A549 (cell line): Measurements from ENCODE around the gene PLD3. TPM values are rescaled to one million over a fixed set of nuclear protein-coding genes. Genes with fewer than 3 reads are reported as not detected.

Source experiments
- ATAC-seq, 2 experiments: fragments of 200-7000 bp in 1 of 2; fragments of >200 bp in 1 of 2; cut with Nextera tagmentation in 1 of 2; cut with Tn5 transposase in 1 of 2; 3 replicates each; pipeline versions ENCODE4 v1.8.0 to v1.9.1; 2018 to 2020; ENCODE audit warnings: mild to moderate bottlenecking in 1 of 2, moderate library complexity in 1 of 2
- CTCF ChIA-PET: fragments of 300-600 bp; sonication (Branson Sonifier 250); formaldehyde crosslinking; extraction: SDS; loops from one replicate; lab custom pipeline; 2021; ENCODE audit warnings: antibody characterized with exemption, inconsistent platforms; lab: Yijun Ruan, JAX
- POLR2A ChIA-PET: fragments of 350-600 bp; formaldehyde crosslinking; extraction: SDS; loops from one replicate; lab custom pipeline; 2021; ENCODE audit warnings: antibody characterized with exemption, inconsistent platforms; lab: Yijun Ruan, JAX
- DNase-seq, 2 experiments: peaks; one replicate each; pipeline versions ENCODE4 v3.0.0 to v3.0.0-alpha.2; 2011 to 2016; ENCODE audit warnings: low read depth in 1 of 2, low spot score in 1 of 2
- FAIRE-seq: peaks from 2 replicates; lab custom pipeline; 2011; peaks lifted over from hg19 to GRCh38; lab: Jason Lieb, UNC
- H3K27ac ChIP-seq, 2 experiments: fragments of >200 bp; sonication (Bioruptor Twin); formaldehyde crosslinking; 3 replicates each; pipeline ENCODE4 v1.5.1; 2016 to 2017
- H3K4me1 ChIP-seq: fragments of >200 bp; sonication (Bioruptor Twin); formaldehyde crosslinking; 3 replicates; pipeline ENCODE4 v1.6.1; 2016
- H3K4me2 ChIP-seq: fragments of >200 bp; sonication (Bioruptor Twin); formaldehyde crosslinking; 3 replicates; pipeline ENCODE4 v1.6.1; 2016
- H3K4me3 ChIP-seq: fragments of >200 bp; sonication (Bioruptor Twin); formaldehyde crosslinking; 3 replicates; pipeline ENCODE4 v1.5.1; 2016
- H3K9me3 ChIP-seq: fragments of >200 bp; sonication (Bioruptor Twin); formaldehyde crosslinking; 3 replicates; pipeline ENCODE4 v1.6.1; 2016
- CBX2 ChIP-seq: fragments of 200-600 bp; sonication (generic); IDR thresholded peaks from 2 replicates; pipeline ENCODE4 v1.6.1; 2016; ENCODE audit warnings: low read depth, mild to moderate bottlenecking, borderline replicate concordance
- CBX8 ChIP-seq: fragments of 200-600 bp; sonication (generic); IDR thresholded peaks from 2 replicates; pipeline ENCODE4 v1.6.1; 2016
- CHD2 ChIP-seq: fragments of 150-350 bp; IDR thresholded peaks from 2 replicates; pipeline ENCODE4 v1.6.1; 2014; ENCODE audit warnings: low read length; ENCODE audit not compliant: partially characterized antibody
- CHD4 ChIP-seq: fragments of 200-600 bp; sonication (generic); IDR thresholded peaks from 2 replicates; pipeline ENCODE4 v1.6.1; 2016; ENCODE audit warnings: antibody characterized with exemption, mild to moderate bottlenecking, borderline replicate concordance
- FOXS1 ChIP-seq: fragments of 250-450 bp; sonication (Bioruptor Pico); IDR thresholded peaks from 2 replicates; pipeline ENCODE4 v1.5.0; 2020; ENCODE audit warnings: mild to moderate bottlenecking, moderate library complexity
- GATA3 ChIP-seq: IDR thresholded peaks from 2 replicates; pipeline ENCODE4 v1.6.1; 2012; ENCODE audit warnings: borderline replicate concordance
- HDAC2 ChIP-seq: fragments of 200-600 bp; sonication (generic); IDR thresholded peaks from 2 replicates; pipeline ENCODE4 v1.6.1; 2016
- HEYL ChIP-seq: fragments of 250-450 bp; sonication (Bioruptor Pico); IDR thresholded peaks from 2 replicates; pipeline ENCODE4 v1.8.0; 2021; ENCODE audit warnings: mild to moderate bottlenecking, moderate library complexity
- HOXB5 ChIP-seq: fragments of 250-450 bp; sonication (Bioruptor Pico); IDR thresholded peaks from 2 replicates; pipeline ENCODE4 v1.5.0; 2020; ENCODE audit warnings: mild to moderate bottlenecking, moderate library complexity
- JUN ChIP-seq, 2 experiments: fragments of >200 bp; sonication (Bioruptor Twin); formaldehyde crosslinking; IDR thresholded peaks; 2 replicates in 1 of 2; 3 replicates in 1 of 2; pipeline ENCODE4 v1.6.1; 2016 to 2017
- JUNB ChIP-seq: fragments of >200 bp; sonication (Bioruptor Twin); formaldehyde crosslinking; IDR thresholded peaks from 2 replicates; pipeline ENCODE4 v1.6.1; 2016
- KDM1A ChIP-seq: fragments of 200-600 bp; sonication (generic); IDR thresholded peaks from 2 replicates; pipeline ENCODE4 v1.6.1; 2016; ENCODE audit warnings: low read depth, mild to moderate bottlenecking
- MAFK ChIP-seq: fragments of 450-650 bp; IDR thresholded peaks from 2 replicates; pipeline ENCODE4 v1.6.1; 2014; ENCODE audit not compliant: partially characterized antibody
- MYC ChIP-seq: IDR thresholded peaks from 2 replicates; pipeline ENCODE4 v1.6.1; 2012; ENCODE audit warnings: mild to moderate bottlenecking, inconsistent platforms, low read length, improper control_type of control experiment, borderline replicate concordance
- NFE2L2 ChIP-seq: fragments of 150-350 bp; conservative IDR thresholded peaks from 2 replicates; pipeline ENCODE4 v1.6.1; 2014; ENCODE audit warnings: low read length
- PHF8 ChIP-seq: fragments of 200-600 bp; sonication (generic); IDR thresholded peaks from 2 replicates; pipeline ENCODE4 v1.6.1; 2016; ENCODE audit warnings: low read depth, mild to moderate bottlenecking, antibody characterized with exemption, moderate library complexity, borderline replicate concordance
- POLR2A ChIP-seq: IDR thresholded peaks from 2 replicates; pipeline ENCODE4 v1.6.1; 2012; ENCODE audit warnings: mild to moderate bottlenecking, low read length
- RAD21 ChIP-seq, 2 experiments: fragments of >200 bp in 1 of 2; sonication (Bioruptor Twin) in 1 of 2; formaldehyde crosslinking in 1 of 2; IDR thresholded peaks in 1 of 2; conservative IDR thresholded peaks in 1 of 2; 2 replicates in 1 of 2; 3 replicates in 1 of 2; pipeline ENCODE4 v1.6.1; 2012 to 2018; ENCODE audit warnings: inconsistent platforms in 1 of 2
- RARB ChIP-seq: fragments of 250-450 bp; sonication (Bioruptor Pico); IDR thresholded peaks from 2 replicates; pipeline ENCODE4 v1.8.0; 2021; ENCODE audit warnings: mild to moderate bottlenecking, moderate library complexity
- RCOR1 ChIP-seq: fragments of 150-350 bp; IDR thresholded peaks from 2 replicates; pipeline ENCODE4 v1.6.1; 2014; ENCODE audit warnings: antibody characterized with exemption, low read length, low read depth
- REST ChIP-seq: fragments of 200-600 bp; sonication (generic); IDR thresholded peaks from 2 replicates; pipeline ENCODE4 v1.6.1; 2016; ENCODE audit warnings: antibody characterized with exemption, mild to moderate bottlenecking, moderate library complexity
- RFX5 ChIP-seq: fragments of 450-650 bp; IDR thresholded peaks from 2 replicates; pipeline ENCODE4 v1.7.1; 2014; ENCODE audit warnings: antibody characterized with exemption, mild to moderate bottlenecking, moderate library complexity
- SMC3 ChIP-seq: fragments of >200 bp; sonication (Bioruptor Twin); formaldehyde crosslinking; IDR thresholded peaks from 3 replicates; pipeline ENCODE4 v1.6.1; 2018; ENCODE audit warnings: inconsistent platforms
- SREBF2 ChIP-seq: fragments of 450-650 bp; IDR thresholded peaks from 2 replicates; pipeline ENCODE4 v1.6.1; 2014; ENCODE audit warnings: mild to moderate bottlenecking, moderate library complexity
- TFCP2L1 ChIP-seq: fragments of 250-450 bp; sonication (Bioruptor Pico); IDR thresholded peaks from 2 replicates; pipeline ENCODE4 v1.5.0; 2021; ENCODE audit warnings: mild to moderate bottlenecking
- TP53 ChIP-seq: fragments of 250-450 bp; sonication (Bioruptor Pico); IDR thresholded peaks from 2 replicates; pipeline ENCODE4 v1.5.0; 2021; ENCODE audit warnings: mild to moderate bottlenecking, moderate library complexity
- ZFP36 ChIP-seq: fragments of 450-650 bp; IDR thresholded peaks from 2 replicates; pipeline ENCODE4 v1.6.1; 2014; ENCODE audit warnings: borderline replicate concordance; ENCODE audit not compliant: partially characterized antibody
- ZNF302 ChIP-seq: fragments of 250-450 bp; sonication (Bioruptor Pico); IDR thresholded peaks from 2 replicates; pipeline ENCODE4 v1.9.0; 2021; ENCODE audit warnings: inconsistent platforms, mild to moderate bottlenecking, moderate library complexity
- WGBS: methylation state at CpG from one replicate; pipeline ENCODE4 v1.1.6; 2017; ENCODE audit errors: missing lambda C conversion rate; 5-methylcytosine and 5-hydroxymethylcytosine counted together
- polyA minus RNA-seq: library from RNA; depleted of rRNA, polyadenylated mRNA; stranded (reverse); fragments of >200 nt; gene quantifications from 2 replicates; pipeline ENCODE4 v1.2.3, GENCODE V29; 2011; rRNA and poly(A)+ RNA removed
- polyA plus RNA-seq, 4 experiments: library from polyadenylated mRNA; depleted of rRNA in 3 of 4; stranded (reverse); fragments of >200 nt; fragmentation: RNase III in 1 of 4; extraction: RNeasy Plus Mini Kit Qiagen cat#74134 plus additional on column Dnase treatment in 1 of 4; gene quantifications; 2 replicates in 3 of 4; 3 replicates in 1 of 4; pipeline ENCODE4 v1.2.3, GENCODE V29; 2011 to 2017
- TF ChIP-seq, protein P1 (sequence below): fragments of 150-350 bp; IDR thresholded peaks from 2 replicates; pipeline ENCODE4 v1.6.1; 2014; ENCODE audit warnings: low read depth, mild to moderate bottlenecking, low read length
- TF ChIP-seq, protein P2 (sequence below): fragments of >200 bp; sonication (Bioruptor Twin); formaldehyde crosslinking; IDR thresholded peaks from 3 replicates; pipeline ENCODE4 v1.5.1; 2016
- TF ChIP-seq, protein P3 (sequence below): fragments of 450-650 bp; IDR thresholded peaks from 2 replicates; pipeline ENCODE4 v1.6.1; 2014; ENCODE audit warnings: antibody characterized with exemption
- TF ChIP-seq, protein P4 (sequence below): IDR thresholded peaks from 2 replicates; pipeline ENCODE4 v1.6.1; 2012

PLD3 gene
- polyA plus RNA-seq (2011; rRNA removed), result 290 and 350 TPM in 2 replicates
- 322 and 419 TPM in 2 replicates for polyA plus RNA-seq (2012; cell fraction: cytosol; rRNA removed)
- polyA plus RNA-seq (2012; cell fraction: nucleus; rRNA removed), result 632 and 811 TPM in 2 replicates
- polyA plus RNA-seq (2017; fragmentation: RNase III; extraction: RNeasy Plus Mini Kit Qiagen cat#74134 plus additional on column Dnase treatment), result 215 to 283 TPM (median 265 TPM) in 3 replicates
- polyA minus RNA-seq, result 244 and 264 TPM in 2 replicates

GRCh38 chr19:40348125-40348913, at the start of gene PLD3, which contains the start of gene C19orf47:
Gene PLD3 (plus strand): TSS chr19:40348695. CDS start chr19:40366484, 17,789 bp downstream.
Gene C19orf47 (minus strand): TSS chr19:40348397. CDS start chr19:40341857, 6,540 bp downstream.
- ChIA-PET POLR2A (interaction anchor here (0.5 to 1.8 kb wide), 25 partner anchors 10 to 515 kb away, joined by 3 to 19 read pairs (median 5); partner anchors contain the start of genes BLVRB, EGLN2 and SERTAD1), CTCF (interaction anchor here (0.6 to 3.8 kb wide), 8 partner anchors 13 to 287 kb away, joined by 3 to 24 read pairs (median 4); no protein-coding TSS in a partner anchor)
- peak; percentile 100 for DNase-seq
- H3K4me1 ChIP-seq, result peaks cover 8% of the 10 kb centered on the region
- peak within 1 kb of the TSS; percentile 83 to 84 for H3K27ac ChIP-seq
- FAIRE-seq, result peak; percentile 99
- peak within 1 kb of the TSS; percentile 90 for H3K4me2 ChIP-seq
- no peaks in the 10 kb centered on the region for H3K9me3 ChIP-seq
- 1% methylated on average over 42 of the region's 77 CpGs for WGBS
- peak; percentile 98 to 99 for ATAC-seq
- H3K4me3 ChIP-seq, result peak within 1 kb of the TSS; percentile 80
- no peak for TF ChIP-seq SREBF2
- TF ChIP-seq CBX8, result no peak
- TF ChIP-seq GATA3, result no peak; the same call in 1 of the 2 replicates
- TF ChIP-seq MAFK, result no peak
- TF ChIP-seq FOXS1 (CRISPR knock-in tag), result peak; percentile 86; the same call in 1 of the 2 replicates
- 0 out of 2 replicates have a peak, but pooled peaks have one; percentile 61 for TF ChIP-seq RCOR1
- no peak for TF ChIP-seq ZNF302
- peak; percentile 79; the same call in 1 of the 2 replicates for TF ChIP-seq TP53
- TF ChIP-seq JUN (IDR thresholded peaks at IDR 0.05), result peak; percentile 88 to 94; a peak in 4 of 5 replicates
- TF ChIP-seq NFE2L2, result no peak
- TF ChIP-seq REST, result no peak
- TF ChIP-seq, protein P1, sequence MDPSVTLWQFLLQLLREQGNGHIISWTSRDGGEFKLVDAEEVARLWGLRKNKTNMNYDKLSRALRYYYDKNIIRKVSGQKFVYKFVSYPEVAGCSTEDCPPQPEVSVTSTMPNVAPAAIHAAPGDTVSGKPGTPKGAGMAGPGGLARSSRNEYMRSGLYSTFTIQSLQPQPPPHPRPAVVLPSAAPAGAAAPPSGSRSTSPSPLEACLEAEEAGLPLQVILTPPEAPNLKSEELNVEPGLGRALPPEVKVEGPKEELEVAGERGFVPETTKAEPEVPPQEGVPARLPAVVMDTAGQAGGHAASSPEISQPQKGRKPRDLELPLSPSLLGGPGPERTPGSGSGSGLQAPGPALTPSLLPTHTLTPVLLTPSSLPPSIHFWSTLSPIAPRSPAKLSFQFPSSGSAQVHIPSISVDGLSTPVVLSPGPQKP, result no peak
- TF ChIP-seq CBX2, result no peak
- no peak for TF ChIP-seq HEYL (CRISPR knock-in tag)
- no peak for TF ChIP-seq TFCP2L1 (CRISPR knock-in tag)
- TF ChIP-seq PHF8, result peak; percentile 84; the same call in 1 of the 2 replicates
- no peak for TF ChIP-seq CHD2
- no peak for TF ChIP-seq CHD4
- TF ChIP-seq KDM1A, result no peak; the same call in 1 of the 2 replicates
- TF ChIP-seq, protein P2, sequence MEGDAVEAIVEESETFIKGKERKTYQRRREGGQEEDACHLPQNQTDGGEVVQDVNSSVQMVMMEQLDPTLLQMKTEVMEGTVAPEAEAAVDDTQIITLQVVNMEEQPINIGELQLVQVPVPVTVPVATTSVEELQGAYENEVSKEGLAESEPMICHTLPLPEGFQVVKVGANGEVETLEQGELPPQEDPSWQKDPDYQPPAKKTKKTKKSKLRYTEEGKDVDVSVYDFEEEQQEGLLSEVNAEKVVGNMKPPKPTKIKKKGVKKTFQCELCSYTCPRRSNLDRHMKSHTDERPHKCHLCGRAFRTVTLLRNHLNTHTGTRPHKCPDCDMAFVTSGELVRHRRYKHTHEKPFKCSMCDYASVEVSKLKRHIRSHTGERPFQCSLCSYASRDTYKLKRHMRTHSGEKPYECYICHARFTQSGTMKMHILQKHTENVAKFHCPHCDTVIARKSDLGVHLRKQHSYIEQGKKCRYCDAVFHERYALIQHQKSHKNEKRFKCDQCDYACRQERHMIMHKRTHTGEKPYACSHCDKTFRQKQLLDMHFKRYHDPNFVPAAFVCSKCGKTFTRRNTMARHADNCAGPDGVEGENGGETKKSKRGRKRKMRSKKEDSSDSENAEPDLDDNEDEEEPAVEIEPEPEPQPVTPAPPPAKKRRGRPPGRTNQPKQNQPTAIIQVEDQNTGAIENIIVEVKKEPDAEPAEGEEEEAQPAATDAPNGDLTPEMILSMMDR, result no peak
- TF ChIP-seq, protein P3, sequence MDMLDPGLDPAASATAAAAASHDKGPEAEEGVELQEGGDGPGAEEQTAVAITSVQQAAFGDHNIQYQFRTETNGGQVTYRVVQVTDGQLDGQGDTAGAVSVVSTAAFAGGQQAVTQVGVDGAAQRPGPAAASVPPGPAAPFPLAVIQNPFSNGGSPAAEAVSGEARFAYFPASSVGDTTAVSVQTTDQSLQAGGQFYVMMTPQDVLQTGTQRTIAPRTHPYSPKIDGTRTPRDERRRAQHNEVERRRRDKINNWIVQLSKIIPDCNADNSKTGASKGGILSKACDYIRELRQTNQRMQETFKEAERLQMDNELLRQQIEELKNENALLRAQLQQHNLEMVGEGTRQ, result peak; percentile 100
- TF ChIP-seq ZFP36, result no peak
- TF ChIP-seq SMC3, result no peak
- no peak for TF ChIP-seq RARB (CRISPR knock-in tag)
- TF ChIP-seq RAD21 (conservative IDR thresholded peaks at IDR 0.05 in 1 of 2, IDR thresholded peaks at IDR 0.05 in 1 of 2), result no peak
- TF ChIP-seq, protein P4, sequence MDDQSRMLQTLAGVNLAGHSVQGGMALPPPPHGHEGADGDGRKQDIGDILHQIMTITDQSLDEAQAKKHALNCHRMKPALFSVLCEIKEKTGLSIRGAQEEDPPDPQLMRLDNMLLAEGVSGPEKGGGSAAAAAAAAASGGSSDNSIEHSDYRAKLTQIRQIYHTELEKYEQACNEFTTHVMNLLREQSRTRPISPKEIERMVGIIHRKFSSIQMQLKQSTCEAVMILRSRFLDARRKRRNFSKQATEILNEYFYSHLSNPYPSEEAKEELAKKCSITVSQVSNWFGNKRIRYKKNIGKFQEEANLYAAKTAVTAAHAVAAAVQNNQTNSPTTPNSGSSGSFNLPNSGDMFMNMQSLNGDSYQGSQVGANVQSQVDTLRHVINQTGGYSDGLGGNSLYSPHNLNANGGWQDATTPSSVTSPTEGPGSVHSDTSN, result peak; percentile 56; the same call in 1 of the 2 replicates
- TF ChIP-seq JUNB, result no peak
- TF ChIP-seq POLR2A, result peak; percentile 99
- peak; percentile 93 for TF ChIP-seq HOXB5 (CRISPR knock-in tag)
- TF ChIP-seq MYC, result peak; percentile 73
- TF ChIP-seq RFX5, result peak; percentile 82
- peak; percentile 60; the same call in 1 of the 2 replicates for TF ChIP-seq HDAC2
